Activated T-helper 9 cell treated with anti-CD3 and anti-CD28 coated beads, Interleukin-2, amount 50 U/mL, for 16 hours (primary cell): ENCODE results near the gene DEPDC4.

ENCODE experiments used
- DNase-seq: peaks from one replicate; pipeline ENCODE4 v3.0.0-alpha.2; 2020; ENCODE audit warnings: low read depth

The DEPDC4 gene

DNA sequence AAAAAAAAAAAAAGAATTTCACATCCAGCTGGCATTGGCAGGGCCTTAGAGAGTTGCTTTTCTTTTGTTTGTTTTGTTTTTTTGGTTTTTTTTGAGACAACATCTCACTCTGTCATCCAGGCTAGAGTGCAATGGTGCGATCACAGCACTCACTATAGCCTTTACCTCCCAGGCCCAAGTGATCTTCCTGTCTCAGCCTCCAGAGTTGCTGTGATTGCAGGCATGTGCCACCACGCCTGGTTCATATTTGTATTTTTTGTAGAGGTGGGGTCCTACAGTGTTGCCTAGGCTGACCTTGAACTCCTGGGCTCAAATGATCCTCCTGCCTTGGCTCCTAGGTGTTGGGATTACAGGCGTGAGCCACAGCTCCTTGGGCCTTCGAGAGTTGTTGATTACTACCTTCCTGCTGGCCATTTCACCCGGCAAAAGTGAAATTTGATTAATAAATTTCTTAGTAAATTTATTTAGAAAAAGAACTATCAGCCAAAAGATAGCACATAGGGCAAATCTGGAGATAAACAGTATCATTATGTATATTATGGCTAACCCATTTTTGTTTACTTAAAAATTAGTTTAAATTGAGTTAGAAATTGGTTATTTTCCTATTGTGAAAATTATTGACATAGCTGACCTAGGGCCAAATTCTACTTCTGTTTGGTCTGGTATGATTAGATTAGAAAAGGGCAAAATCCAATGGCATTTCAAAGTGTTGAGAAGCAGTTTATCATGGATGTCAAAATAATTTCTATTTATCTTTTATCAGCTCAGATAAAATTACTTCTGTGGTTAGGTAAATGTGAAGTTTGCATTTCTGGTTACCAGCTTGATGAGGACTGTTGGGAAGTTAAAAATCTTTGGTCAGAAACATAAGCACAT is 53.6 kb downstream of the DEPDC4 start:
- no peak for DNase-seq

DNA sequence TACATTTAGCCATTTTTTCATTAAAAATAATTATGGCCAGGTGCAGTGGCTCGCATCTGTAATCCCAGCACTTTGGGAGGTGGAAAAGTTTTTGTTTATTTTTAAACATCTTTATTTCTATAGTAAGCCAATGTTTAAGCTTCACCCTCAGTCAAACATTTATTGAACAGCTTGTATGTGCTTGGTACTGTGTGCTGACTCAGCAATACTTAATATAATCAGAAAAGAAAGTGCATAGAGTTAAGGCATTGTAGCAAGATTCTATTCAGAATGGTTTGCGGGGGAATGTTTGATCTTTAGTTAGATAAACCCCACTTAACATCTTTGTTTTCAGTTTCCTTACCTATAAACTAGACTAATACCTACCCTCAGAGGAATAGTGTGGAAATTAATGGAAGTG is 55.2 kb downstream of the DEPDC4 start:
- DNase-seq, result no peak

DNA sequence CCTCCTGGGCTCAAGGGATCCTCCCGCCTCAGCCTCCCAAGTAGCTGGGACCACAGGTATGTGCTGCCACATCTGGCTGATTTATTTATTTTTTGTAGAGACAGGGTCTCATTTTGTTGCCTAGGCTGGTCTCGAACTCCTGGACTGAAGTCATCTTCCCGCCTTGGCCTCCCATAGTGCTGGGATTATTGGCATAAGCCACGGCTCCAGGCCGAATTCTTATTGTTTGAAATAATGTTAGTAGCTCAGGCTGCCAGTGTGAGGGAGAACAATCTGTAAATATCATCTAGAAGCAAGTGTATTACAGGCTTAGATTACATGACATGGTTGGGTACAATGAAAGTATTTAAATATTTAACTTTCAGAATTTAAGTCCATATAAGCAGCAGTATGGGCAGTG is 58.0 kb downstream of the DEPDC4 start:
- no peak for DNase-seq

DNA sequence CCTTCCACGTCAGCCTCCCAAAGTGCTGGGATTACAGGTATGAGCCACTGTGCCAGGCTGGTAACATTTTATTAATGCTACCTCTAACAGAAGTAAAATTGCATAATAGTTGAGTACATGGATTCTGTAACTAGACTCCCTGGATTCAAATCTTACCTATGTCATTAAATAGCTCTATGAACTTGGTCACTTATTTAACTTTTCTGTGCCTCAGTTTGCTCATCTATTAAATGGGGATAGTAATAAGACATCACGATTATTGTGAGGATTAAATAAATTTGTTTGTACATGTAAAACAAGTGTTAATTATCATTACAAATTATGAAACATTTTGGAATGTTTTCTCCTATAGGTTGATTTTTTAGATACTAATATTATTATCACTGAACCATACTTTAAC is 59.6 kb downstream of the DEPDC4 start:
- DNase-seq, result no peak

DNA sequence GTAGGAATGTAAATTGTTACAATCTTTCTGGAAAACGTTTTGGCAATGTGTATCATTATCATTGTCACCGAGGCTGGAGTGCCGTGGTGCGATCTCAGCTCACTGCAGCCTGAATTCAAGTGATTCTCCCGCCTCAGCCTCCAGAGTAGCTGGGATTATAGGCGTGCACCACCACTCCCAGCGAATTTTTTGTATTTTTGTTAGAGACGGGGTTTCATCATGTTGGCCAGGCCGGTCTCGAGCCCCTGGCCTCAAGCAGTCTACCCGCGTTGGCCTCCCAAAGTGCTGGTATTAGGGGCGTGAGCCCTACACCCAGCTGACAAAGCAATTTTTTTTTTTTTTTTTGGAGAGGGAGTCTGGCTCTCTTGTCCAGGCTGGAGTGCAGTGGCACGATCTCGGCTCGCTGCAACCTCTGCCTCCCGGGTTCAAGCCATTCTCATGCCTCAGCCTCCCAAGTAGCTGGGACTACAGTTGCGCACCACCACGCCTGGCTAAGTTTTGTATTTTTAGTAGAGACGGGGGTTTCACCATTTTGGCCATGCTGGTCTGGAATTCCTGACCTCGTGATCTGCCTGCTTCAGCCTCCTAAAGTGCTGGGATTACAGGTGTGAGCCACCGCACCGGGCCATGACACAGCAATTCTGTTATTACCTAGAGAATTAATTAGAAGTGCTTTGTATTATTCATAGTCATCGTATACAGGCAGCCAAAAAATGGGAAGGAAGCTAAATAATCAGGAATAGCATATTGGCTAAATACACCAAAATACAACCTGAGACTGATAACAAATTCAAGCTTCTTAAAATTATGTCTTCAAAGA is 65.1 kb downstream of the DEPDC4 start:
- DNase-seq, result no peak

DNA sequence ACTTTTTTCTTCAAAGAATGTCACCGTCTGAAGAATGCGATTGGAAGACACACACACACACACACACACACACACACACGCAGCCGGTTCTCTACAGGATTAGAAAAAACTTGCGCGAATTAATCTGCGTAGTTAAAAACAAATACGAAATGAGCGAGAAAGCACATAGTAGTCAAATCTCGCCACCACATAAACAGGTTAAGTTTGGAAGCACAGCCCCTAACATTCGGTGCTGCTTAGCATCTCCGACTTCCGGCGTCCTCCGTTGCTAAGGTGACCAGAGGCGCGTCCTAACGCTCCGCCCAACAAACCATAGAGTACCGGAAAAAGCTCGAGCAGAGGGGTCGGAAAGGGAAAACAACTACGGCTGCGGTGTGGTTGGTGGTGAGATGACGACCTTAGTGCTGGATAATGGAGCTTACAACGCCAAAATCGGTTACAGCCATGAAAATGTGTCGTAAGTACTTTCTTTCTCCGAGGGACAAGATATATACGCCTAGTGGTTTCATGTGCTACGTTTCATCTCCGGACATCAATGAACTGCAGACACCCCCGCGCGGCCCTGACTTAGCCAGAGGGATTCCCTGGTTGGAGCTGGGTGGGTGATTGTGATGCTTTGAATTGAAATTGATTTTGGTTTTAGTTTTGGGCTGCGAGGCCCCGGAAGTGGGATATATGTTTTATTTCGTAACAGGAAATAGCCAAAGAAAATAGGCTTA is 66.3 kb downstream of the DEPDC4 start, which contains the start of gene ACTR6:
Gene ACTR6, plus strand, starts transcription at position 353 of the 719 bp plus-strand sequence. Its CDS starts 37 bp downstream, at position 390.
- DNase-seq, result peak; percentile 92

DNA sequence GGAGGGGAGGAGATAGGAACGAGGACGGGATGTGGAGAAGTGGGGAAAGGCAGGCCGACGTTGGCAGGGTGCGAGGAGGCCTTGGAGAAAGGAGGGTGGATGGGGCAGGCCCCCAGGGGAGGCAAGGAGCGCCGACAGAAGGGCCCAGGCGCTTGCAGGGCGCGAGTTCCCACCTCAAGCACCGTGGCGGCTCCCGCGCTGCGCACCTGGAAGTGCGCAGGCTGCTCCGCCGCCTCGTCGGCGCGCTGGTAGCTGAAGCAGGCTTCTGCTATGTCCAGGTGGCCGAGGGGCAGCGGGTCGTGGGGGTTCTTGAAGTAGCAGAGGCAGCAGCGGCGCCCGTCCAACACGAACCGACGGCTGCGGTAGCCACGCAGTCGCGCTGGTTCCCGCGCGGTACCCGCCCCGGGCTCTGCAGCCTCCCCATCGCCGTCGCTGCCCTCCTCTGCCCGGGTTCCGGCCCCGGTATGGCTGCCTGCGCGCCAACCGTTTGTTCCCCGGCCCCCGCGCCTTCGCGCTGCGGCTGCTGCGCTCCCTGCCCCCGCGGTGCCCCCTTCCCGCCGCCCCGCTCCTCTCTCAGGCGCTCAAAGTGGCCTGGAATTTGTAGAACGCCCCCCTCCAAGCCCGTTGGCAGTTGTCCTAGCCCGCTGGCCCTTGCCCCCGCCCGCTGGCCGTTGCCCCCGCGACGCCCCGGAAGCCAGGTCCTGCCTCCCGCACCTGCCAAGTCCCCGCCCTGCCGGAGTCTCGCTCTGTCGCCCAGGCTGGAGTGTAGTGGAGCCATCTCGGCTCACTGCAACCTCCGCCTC is 67.3 kb downstream of the DEPDC4 start:
- DNase-seq, result peak; percentile 71

DNA sequence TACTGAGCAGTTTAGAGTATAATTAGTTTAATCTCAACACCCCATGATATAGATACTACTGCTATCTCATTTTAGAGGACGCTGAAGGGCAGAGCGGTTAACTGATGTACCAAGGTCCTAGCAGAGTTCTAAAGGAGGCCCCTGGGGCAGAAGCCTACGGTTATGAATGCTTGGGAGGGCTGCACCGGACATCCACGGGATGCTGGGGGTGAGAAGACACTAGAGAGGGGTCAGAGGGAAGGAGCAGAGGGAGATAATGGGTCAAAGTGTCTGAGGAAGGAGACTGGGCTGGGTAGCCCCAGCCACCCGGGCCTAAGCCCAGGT is 67.9 kb downstream of the DEPDC4 start:
- no peak for DNase-seq

DNA sequence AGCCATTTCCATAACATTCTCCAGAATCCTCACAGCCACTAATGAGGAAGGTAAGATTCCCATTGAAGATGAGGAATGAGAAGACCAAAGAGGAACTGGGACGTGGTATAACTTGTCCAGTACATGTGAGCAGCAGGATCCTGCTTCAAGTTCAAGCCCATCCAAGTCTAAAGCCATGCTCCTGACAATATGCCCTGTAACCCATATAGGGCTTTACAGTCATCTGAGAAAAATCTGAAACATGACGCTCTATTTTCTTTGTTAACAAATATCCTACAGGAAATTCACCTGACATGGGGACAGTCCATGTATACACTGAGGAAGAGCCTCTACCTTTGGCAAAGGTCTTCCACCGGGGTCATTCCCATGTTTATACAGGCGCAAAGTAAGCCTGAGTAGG is 69.4 kb downstream of the DEPDC4 start:
- no peak for DNase-seq

DNA sequence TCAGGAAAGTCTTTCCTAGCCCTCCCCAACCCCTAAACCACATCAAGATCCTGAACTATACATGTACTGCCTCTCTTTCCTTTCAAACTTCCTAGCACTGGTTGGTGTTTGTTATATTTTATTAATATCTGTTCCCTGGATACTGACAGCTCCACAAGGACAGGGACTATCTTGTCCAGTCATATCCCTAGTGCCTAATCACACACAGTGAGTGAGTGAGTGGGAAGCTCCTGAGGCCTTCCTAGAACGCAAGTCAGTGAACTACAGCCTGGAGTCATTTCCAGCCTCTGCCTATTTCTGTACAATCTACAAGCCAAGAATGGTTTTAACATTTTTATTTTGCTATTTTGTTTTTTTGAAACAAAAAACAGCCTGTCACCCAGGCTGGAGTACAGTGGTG is 73.8 kb downstream of the DEPDC4 start:
- DNase-seq, result no peak
